Natural killer cell (primary cell): Measurements from ENCODE around the gene C16orf90. TPM values are rescaled to one million over a fixed set of nuclear protein-coding genes. Genes with fewer than 3 reads are reported as not detected.

Source experiments
- ATAC-seq, 3 donors: fragments of 150-1000 bp in 2 of 3; fragments of 200-7000 bp in 1 of 3; cut with Tn5 transposase; 1 replicate in 1 of 3; 2 replicates in 2 of 3; pipeline ENCODE4 v1.10.0; 2021; ENCODE audit warnings: mild to moderate bottlenecking in 2 of 3, moderate library complexity in 2 of 3
- DNase-seq, 2 donors: peaks; one replicate each; pipeline versions ENCODE4 v3.0.0 to v3.0.0-alpha.2; 2013 to 2021; ENCODE audit warnings: mixed read lengths in 1 of 2
- H3K27ac ChIP-seq: one replicate; pipeline ENCODE4 v1.5.1; 2013; ENCODE audit warnings: mild to moderate bottlenecking, low read length
- H3K27me3 ChIP-seq: one replicate; pipeline ENCODE4 v1.6.1; 2013; ENCODE audit warnings: low read length; ENCODE audit not compliant: control insufficient read depth, insufficient read depth
- H3K36me3 ChIP-seq: one replicate; pipeline ENCODE4 v1.6.1; 2013; ENCODE audit warnings: low read length; ENCODE audit not compliant: control insufficient read depth, insufficient read depth
- H3K4me1 ChIP-seq: one replicate; pipeline ENCODE4 v1.6.1; 2013; ENCODE audit warnings: low read length; ENCODE audit not compliant: control insufficient read depth, insufficient read depth
- H3K4me3 ChIP-seq: one replicate; pipeline ENCODE4 v1.5.1; 2013; ENCODE audit warnings: low read length
- H3K9me3 ChIP-seq: one replicate; pipeline ENCODE4 v1.6.1; 2013; ENCODE audit warnings: low read length; ENCODE audit not compliant: control insufficient read depth, insufficient read depth
- H3K27ac Mint-ChIP-seq, 2 donors: one replicate each; pipeline ENCODE4 v1.8.0; 2022; ENCODE audit warnings: mild to moderate bottlenecking in 2 of 2, mixed read lengths in 2 of 2, moderate library complexity in 1 of 2
- H3K27me3 Mint-ChIP-seq, 2 donors: one replicate each; pipeline ENCODE4 v1.8.0; 2022; ENCODE audit warnings: low read depth in 2 of 2, mixed read lengths in 2 of 2
- H3K36me3 Mint-ChIP-seq: one replicate; pipeline ENCODE4 v1.8.0; 2022; ENCODE audit warnings: mixed read lengths
- H3K4me1 Mint-ChIP-seq, 2 donors: one replicate each; pipeline ENCODE4 v1.8.0; 2022; ENCODE audit warnings: mixed read lengths in 2 of 2
- H3K4me3 Mint-ChIP-seq: one replicate; pipeline ENCODE4 v1.8.0; 2022; ENCODE audit warnings: mild to moderate bottlenecking, moderate library complexity, mixed read lengths
- H3K9me3 Mint-ChIP-seq, 2 donors: one replicate each; pipeline ENCODE4 v1.8.0; 2022; ENCODE audit warnings: mixed read lengths in 2 of 2
- CTCF ChIP-seq: fragments of 200-600 bp; IDR thresholded peaks from one replicate; pipeline ENCODE4 v1.8.0; 2022; ENCODE audit warnings: antibody characterized with exemption
- WGBS: methylation state at CpG from one replicate; pipeline ENCODE4 v1.1.7; 2013; ENCODE audit warnings: missing lambda C conversion rate; ENCODE audit not compliant: insufficient coverage; 5-methylcytosine and 5-hydroxymethylcytosine counted together
- intact Hi-C: fragments of 100-400 bp; cut with micrococcal nuclease; formaldehyde crosslinking; loops from one replicate; pipeline ENCODE4 v1.14.2; 2022
- total RNA-seq, 4 donors: library from RNA; stranded (reverse); fragments of 120-200 nt in 1 of 4; gene quantifications; one replicate each; pipeline versions ENCODE4 v1.2.3 to v1.2.4, GENCODE V29; 2013 to 2022

Gene C16orf90
- total RNA-seq, 3 donors from 2014 or later (not counting 1 experiment from before 2014, with no cell fraction given) = not detected

GRCh38 chr16:3461151-3461550 lies 34.1 kb downstream of the C16orf90 start:
- H3K4me1 ChIP-seq = peaks cover 50% of the 10 kb centered on the region
- H3K36me3 Mint-ChIP-seq = no peaks in the 10 kb centered on the region
- no peaks in the 10 kb centered on the region for H3K9me3 ChIP-seq
- H3K4me3 ChIP-seq = no peak overlapping the region
- 10% methylated on average over 4 of the region's 8 CpGs for WGBS
- peak overlapping the region; percentile 91 for H3K27ac Mint-ChIP-seq
- intact Hi-C loops = loop anchor here (10.0 kb wide), 1 partner anchor 276 kb away; the partner anchor contains the start of gene OR1F1
- TF ChIP-seq CTCF = no peak
- no peaks in the 10 kb centered on the region for H3K27me3 Mint-ChIP-seq
- H3K27ac ChIP-seq = peak overlapping the region; percentile 35
- peaks cover 4% of the 10 kb centered on the region for H3K36me3 ChIP-seq
- ATAC-seq (peak; percentile 13 to 38 (median 34)), DNase-seq (peak; percentile 34 to 77)
- H3K4me1 Mint-ChIP-seq = peaks cover 51 to 52% of the 10 kb centered on the region in 2 donors
- no peaks in the 10 kb centered on the region for H3K9me3 Mint-ChIP-seq
- H3K4me3 Mint-ChIP-seq = peak overlapping the region; percentile 62
- H3K27me3 ChIP-seq = no peaks in the 10 kb centered on the region

GRCh38 chr16:3460585-3460984 lies 34.7 kb downstream of the C16orf90 start:
- ATAC-seq (no peak), DNase-seq (no peak)
- Mint-ChIP-seq H3K9me3 (no peaks in the 10 kb centered on the region), H3K27me3 (no peaks in the 10 kb centered on the region), H3K4me3 (peak overlapping the region; percentile 62), H3K36me3 (no peaks in the 10 kb centered on the region), H3K27ac (peak overlapping the region; percentile 91), H3K4me1 (peaks cover 51 to 54% of the 10 kb centered on the region in 2 donors)
- intact Hi-C loops = loop anchor here (10.0 kb wide), 1 partner anchor 276 kb away; the partner anchor contains the start of gene OR1F1
- no peaks in the 10 kb centered on the region for H3K27me3 ChIP-seq
- no peaks in the 10 kb centered on the region for H3K9me3 ChIP-seq
- peak overlapping the region; percentile 35 for H3K27ac ChIP-seq
- WGBS = 94% methylated on average over 5 of the region's 8 CpGs
- TF ChIP-seq CTCF = no peak
- no peaks in the 10 kb centered on the region for H3K36me3 ChIP-seq
- peaks cover 50% of the 10 kb centered on the region for H3K4me1 ChIP-seq
- H3K4me3 ChIP-seq = no peak overlapping the region

GRCh38 chr16:3460121-3460520 lies 35.2 kb downstream of the C16orf90 start:
- H3K9me3 Mint-ChIP-seq = no peaks in the 10 kb centered on the region
- no peaks in the 10 kb centered on the region for H3K9me3 ChIP-seq
- H3K4me3 ChIP-seq = no peak overlapping the region
- ATAC-seq = no peak
- WGBS = 100% methylated on average over 3 of the region's 7 CpGs
- H3K4me1 Mint-ChIP-seq = peaks cover 51 to 54% of the 10 kb centered on the region in 2 donors
- intact Hi-C loops = loop anchor here (10.0 kb wide), 1 partner anchor 275 kb away; the partner anchor contains the start of gene OR1F1
- no peak for DNase-seq
- no peak for TF ChIP-seq CTCF
- no peaks in the 10 kb centered on the region for H3K36me3 ChIP-seq
- H3K27me3 ChIP-seq = no peaks in the 10 kb centered on the region
- H3K36me3 Mint-ChIP-seq = no peaks in the 10 kb centered on the region
- no peaks in the 10 kb centered on the region for H3K27me3 Mint-ChIP-seq
- H3K27ac ChIP-seq = no peak overlapping the region
- H3K4me3 Mint-ChIP-seq = peak overlapping the region; percentile 62
- H3K4me1 ChIP-seq = peaks cover 50% of the 10 kb centered on the region
- H3K27ac Mint-ChIP-seq = peak overlapping the region; percentile 91
